ENCODE results near the gene CHCHD6. TPM values are rescaled to one million over a fixed set of nuclear protein-coding genes. Genes with fewer than 3 reads are reported as not detected.

The CHCHD6 gene
- total and polyA plus RNA-seq, 4 donors: 2.0 to 5.1 (median 3.9) TPM

DNA sequence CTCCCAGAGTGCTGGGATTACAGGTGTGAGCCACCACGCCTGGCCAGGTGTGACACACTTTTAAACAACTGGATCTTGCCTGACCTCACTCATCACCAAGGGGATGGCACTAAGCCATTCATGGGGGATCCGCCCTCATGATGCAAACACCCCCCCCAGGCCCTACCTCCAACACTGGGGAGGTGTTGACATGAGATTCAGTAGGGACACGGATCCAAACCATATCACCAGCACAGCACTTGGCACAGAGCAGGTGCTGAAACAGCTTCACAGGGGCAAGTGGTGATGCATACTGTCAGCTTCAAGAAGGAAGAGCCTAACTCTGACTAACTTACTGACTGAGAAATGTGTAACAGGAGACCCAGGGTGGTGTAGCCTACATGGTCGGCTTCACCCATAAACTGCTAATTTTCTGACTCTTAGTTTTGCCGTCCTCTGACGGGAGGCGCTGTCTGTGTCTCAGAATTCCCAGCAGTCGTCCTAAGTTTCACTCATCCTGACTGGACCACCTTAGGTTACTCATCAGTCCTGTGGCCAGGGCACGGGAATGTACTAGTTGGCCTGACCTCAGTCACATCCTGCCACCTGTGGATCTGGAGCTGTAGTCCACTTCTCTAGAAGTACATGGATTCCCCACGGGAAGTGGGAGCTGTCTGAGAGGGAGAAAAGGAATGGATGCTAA is 197.0 kb downstream of the CHCHD6 start:
- Histone ChIP-seq H3K9ac (ENCODE audit: low read depth in 1 of 2, low read length in 2 of 2) (no peak overlapping the region), H3K4me3 (ENCODE audit: low read depth in 1 of 3, low read length in 3 of 3) (no peak overlapping the region), H3K36me3 (ENCODE audit: control insufficient read depth in 4 of 4, insufficient read depth in 3 of 4, low read depth in 1 of 4, low read length in 3 of 4) (no peaks in the 10 kb centered on the region), H3K27ac (ENCODE audit: low read depth in 1 of 2, low read length in 2 of 2) (no peak overlapping the region), H3K9me3 (ENCODE audit: control insufficient read depth in 4 of 4, low read length in 3 of 4) (no peaks in the 10 kb centered on the region), H3K27me3 (ENCODE audit: control insufficient read depth in 4 of 4, insufficient read depth in 4 of 4, low read length in 3 of 4) (no peaks in the 10 kb centered on the region), H3K4me1 (ENCODE audit: control insufficient read depth in 4 of 4, insufficient read depth in 4 of 4, low read length in 3 of 4) (no peaks in the 10 kb centered on the region)
- WGBS: 95% methylated on average over 10 of the region's 10 CpGs
- DNase-seq (ENCODE audit: low spot score): no peak
- no peak for TF ChIP-seq FOXA1 (IDR thresholded peaks at IDR 0.05)
- TF ChIP-seq, protein P1, sequence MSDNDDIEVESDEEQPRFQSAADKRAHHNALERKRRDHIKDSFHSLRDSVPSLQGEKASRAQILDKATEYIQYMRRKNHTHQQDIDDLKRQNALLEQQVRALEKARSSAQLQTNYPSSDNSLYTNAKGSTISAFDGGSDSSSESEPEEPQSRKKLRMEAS (IDR thresholded peaks at IDR 0.05): no peak
- TF ChIP-seq EGR1 (IDR thresholded peaks at IDR 0.05; ENCODE audit: low read depth in 2 of 2): no peak
- TF ChIP-seq JUND (IDR thresholded peaks at IDR 0.05): no peak

DNA sequence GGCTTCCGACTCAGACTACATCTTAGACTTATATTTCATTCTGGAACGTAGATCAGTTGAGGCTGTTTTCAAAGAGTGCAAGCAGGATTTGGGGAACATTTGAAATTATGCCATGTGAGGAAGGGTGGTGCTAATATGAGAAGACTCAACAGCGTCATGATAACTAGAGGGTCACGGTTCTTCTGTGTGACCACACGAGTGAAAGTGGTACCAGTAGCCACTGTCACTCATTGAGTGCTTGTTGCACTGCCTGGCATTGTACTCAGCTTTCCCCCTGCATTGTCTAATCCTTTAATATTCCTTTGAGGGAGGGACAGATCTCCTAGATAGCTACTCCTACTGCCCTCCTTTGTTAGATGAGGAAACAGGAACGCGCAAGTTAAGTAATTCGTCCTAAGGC is 197.6 kb downstream of the CHCHD6 start:
- H3K9me3 ChIP-seq (ENCODE audit: control insufficient read depth in 4 of 4, low read length in 3 of 4): no peaks in the 10 kb centered on the region
- WGBS: 97% methylated on average over 8 of the region's 8 CpGs
- no peak for DNase-seq (ENCODE audit: low spot score)

More for the DNA sequence above, 197.6 kb downstream of the CHCHD6 start:
- Histone ChIP-seq H3K9ac (ENCODE audit: low read depth in 1 of 2, low read length in 2 of 2) (no peak overlapping the region), H3K36me3 (ENCODE audit: control insufficient read depth in 4 of 4, insufficient read depth in 3 of 4, low read depth in 1 of 4, low read length in 3 of 4) (no peaks in the 10 kb centered on the region), H3K27me3 (ENCODE audit: control insufficient read depth in 4 of 4, insufficient read depth in 4 of 4, low read length in 3 of 4) (no peaks in the 10 kb centered on the region), H3K4me3 (ENCODE audit: low read depth in 1 of 3, low read length in 3 of 3) (no peak overlapping the region), H3K27ac (ENCODE audit: low read depth in 1 of 2, low read length in 2 of 2) (no peak overlapping the region), H3K4me1 (ENCODE audit: control insufficient read depth in 4 of 4, insufficient read depth in 4 of 4, low read length in 3 of 4) (no peaks in the 10 kb centered on the region)
- TF ChIP-seq JUND (IDR thresholded peaks at IDR 0.05): no peak
- no peak for TF ChIP-seq FOXA1 (IDR thresholded peaks at IDR 0.05)
- no peak for TF ChIP-seq FOXA2 (IDR thresholded peaks at IDR 0.05)
- TF ChIP-seq, protein P2, sequence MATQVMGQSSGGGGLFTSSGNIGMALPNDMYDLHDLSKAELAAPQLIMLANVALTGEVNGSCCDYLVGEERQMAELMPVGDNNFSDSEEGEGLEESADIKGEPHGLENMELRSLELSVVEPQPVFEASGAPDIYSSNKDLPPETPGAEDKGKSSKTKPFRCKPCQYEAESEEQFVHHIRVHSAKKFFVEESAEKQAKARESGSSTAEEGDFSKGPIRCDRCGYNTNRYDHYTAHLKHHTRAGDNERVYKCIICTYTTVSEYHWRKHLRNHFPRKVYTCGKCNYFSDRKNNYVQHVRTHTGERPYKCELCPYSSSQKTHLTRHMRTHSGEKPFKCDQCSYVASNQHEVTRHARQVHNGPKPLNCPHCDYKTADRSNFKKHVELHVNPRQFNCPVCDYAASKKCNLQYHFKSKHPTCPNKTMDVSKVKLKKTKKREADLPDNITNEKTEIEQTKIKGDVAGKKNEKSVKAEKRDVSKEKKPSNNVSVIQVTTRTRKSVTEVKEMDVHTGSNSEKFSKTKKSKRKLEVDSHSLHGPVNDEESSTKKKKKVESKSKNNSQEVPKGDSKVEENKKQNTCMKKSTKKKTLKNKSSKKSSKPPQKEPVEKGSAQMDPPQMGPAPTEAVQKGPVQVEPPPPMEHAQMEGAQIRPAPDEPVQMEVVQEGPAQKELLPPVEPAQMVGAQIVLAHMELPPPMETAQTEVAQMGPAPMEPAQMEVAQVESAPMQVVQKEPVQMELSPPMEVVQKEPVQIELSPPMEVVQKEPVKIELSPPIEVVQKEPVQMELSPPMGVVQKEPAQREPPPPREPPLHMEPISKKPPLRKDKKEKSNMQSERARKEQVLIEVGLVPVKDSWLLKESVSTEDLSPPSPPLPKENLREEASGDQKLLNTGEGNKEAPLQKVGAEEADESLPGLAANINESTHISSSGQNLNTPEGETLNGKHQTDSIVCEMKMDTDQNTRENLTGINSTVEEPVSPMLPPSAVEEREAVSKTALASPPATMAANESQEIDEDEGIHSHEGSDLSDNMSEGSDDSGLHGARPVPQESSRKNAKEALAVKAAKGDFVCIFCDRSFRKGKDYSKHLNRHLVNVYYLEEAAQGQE (IDR thresholded peaks at IDR 0.05): no peak
- TF ChIP-seq GABPA (IDR thresholded peaks at IDR 0.05 in 1 of 2, conservative IDR thresholded peaks at IDR 0.05 in 1 of 2): no peak
- TF ChIP-seq, protein P3, sequence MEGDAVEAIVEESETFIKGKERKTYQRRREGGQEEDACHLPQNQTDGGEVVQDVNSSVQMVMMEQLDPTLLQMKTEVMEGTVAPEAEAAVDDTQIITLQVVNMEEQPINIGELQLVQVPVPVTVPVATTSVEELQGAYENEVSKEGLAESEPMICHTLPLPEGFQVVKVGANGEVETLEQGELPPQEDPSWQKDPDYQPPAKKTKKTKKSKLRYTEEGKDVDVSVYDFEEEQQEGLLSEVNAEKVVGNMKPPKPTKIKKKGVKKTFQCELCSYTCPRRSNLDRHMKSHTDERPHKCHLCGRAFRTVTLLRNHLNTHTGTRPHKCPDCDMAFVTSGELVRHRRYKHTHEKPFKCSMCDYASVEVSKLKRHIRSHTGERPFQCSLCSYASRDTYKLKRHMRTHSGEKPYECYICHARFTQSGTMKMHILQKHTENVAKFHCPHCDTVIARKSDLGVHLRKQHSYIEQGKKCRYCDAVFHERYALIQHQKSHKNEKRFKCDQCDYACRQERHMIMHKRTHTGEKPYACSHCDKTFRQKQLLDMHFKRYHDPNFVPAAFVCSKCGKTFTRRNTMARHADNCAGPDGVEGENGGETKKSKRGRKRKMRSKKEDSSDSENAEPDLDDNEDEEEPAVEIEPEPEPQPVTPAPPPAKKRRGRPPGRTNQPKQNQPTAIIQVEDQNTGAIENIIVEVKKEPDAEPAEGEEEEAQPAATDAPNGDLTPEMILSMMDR (IDR thresholded peaks at IDR 0.05; ENCODE audit: low read depth, low read length, missing input control): no peak
- no peak for TF ChIP-seq YY1 (IDR thresholded peaks at IDR 0.05)
- TF ChIP-seq, protein P4, sequence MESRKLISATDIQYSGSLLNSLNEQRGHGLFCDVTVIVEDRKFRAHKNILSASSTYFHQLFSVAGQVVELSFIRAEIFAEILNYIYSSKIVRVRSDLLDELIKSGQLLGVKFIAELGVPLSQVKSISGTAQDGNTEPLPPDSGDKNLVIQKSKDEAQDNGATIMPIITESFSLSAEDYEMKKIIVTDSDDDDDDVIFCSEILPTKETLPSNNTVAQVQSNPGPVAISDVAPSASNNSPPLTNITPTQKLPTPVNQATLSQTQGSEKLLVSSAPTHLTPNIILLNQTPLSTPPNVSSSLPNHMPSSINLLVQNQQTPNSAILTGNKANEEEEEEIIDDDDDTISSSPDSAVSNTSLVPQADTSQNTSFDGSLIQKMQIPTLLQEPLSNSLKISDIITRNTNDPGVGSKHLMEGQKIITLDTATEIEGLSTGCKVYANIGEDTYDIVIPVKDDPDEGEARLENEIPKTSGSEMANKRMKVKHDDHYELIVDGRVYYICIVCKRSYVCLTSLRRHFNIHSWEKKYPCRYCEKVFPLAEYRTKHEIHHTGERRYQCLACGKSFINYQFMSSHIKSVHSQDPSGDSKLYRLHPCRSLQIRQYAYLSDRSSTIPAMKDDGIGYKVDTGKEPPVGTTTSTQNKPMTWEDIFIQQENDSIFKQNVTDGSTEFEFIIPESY (IDR thresholded peaks at IDR 0.05): no peak
- TF ChIP-seq SP1 (IDR thresholded peaks at IDR 0.05): no peak
- TF ChIP-seq NR2F2 (IDR thresholded peaks at IDR 0.05): no peak
- no peak for TF ChIP-seq HNF4A (conservative IDR thresholded peaks at IDR 0.05)
- TF ChIP-seq, protein P1 (IDR thresholded peaks at IDR 0.05): no peak
- TF ChIP-seq TAF1 (conservative IDR thresholded peaks at IDR 0.05): no peak
- no peak for TF ChIP-seq RXRA (IDR thresholded peaks at IDR 0.05)
- TF ChIP-seq, protein P5, sequence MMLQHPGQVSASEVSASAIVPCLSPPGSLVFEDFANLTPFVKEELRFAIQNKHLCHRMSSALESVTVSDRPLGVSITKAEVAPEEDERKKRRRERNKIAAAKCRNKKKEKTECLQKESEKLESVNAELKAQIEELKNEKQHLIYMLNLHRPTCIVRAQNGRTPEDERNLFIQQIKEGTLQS (IDR thresholded peaks at IDR 0.05): no peak
- TF ChIP-seq RAD21 (IDR thresholded peaks at IDR 0.05): no peak

Measured in liver (tissue), 9 donors.